NOMO-1 (cell line): ENCODE data around the gene DCAF4.

Experiments
- DNase-seq, 2 experiments: peaks; one replicate each; lab custom pipeline; 2025; ENCODE audit not compliant: unreplicated experiment in 2 of 2; lab: John Stamatoyannopoulos, UW

Gene DCAF4

GRCh38 chr14:72926292-72927028, at the start of gene DCAF4:
TSS of gene DCAF4 (plus strand) at chr14:72926464. CDS start at chr14:72937979, 11,515 bp downstream.
- peak; percentile 98 for DNase-seq

DNA sequence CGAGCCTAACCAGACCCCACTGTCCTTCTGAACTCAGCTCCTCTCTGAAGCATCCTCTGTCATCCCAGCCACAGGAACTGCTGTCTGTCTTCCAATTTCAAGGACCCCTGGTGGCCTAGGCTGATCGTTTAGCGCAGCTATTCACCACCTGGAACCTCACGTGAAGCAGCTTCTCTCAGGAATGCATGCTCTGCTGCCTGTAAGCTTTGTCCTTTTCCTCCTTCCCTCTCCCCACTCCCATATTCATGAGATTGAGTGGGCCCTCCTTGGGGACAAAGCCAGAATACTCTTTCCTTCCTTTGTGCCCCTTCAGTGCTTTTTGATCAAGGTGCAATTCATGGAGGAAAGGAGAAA, 49.6 kb upstream of the DCAF4 start:
- DNase-seq: no peak

- DNase-seq: no peak
Observed at GRCh38 chr14:72878746-72879145, 47.5 kb upstream of the DCAF4 start.

DNA sequence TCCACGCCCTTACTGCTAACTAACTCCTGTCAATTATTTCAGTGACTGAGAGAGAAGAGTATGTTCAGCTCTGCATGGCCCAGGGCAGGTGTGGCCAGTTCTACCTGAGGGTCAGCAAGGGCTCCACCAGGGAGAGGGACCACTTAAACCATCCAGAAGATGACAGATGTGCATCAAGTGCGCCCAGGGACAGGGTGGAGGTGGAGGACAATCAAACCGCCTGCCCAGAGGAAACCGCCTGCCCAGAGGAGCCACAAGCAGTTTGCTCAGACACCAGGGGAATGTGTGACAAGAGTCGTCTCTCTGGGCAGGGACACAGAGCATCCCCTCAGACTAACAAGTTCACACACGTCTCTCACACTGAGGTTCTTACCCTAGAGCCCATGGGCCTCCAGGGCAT, 46.8 kb upstream of the DCAF4 start:
- no peak for DNase-seq

GRCh38 chr14:72880164-72880563, 46.1 kb upstream of the DCAF4 start:
- DNase-seq: no peak

- no peak for DNase-seq
Observed at GRCh38 chr14:72880820-72881219, 45.4 kb upstream of the DCAF4 start.

DNA sequence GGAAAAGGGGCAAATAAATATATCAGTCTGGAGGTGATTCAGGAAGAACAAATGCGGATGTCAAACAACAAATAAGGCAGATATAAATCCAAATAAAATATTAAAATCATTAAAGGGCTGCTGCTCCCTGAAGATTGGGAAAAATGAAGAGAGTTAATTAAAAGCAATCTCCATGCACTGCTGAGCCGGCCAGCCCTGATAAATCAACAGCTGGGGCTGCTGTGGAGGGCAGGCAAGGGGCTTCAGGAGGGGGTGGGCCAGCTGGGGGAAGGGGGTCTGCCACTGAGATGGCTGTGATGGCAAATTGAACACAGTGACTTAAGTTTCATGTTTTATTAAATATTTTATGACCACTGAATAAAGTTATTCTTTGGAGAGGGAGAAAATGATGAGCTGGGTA, 44.7 kb upstream of the DCAF4 start:
- DNase-seq: no peak

GRCh38 chr14:72882047-72882446, 44.2 kb upstream of the DCAF4 start:
- DNase-seq: no peak

GRCh38 chr14:72882463-72882862, 43.8 kb upstream of the DCAF4 start:
- no peak for DNase-seq

DNA sequence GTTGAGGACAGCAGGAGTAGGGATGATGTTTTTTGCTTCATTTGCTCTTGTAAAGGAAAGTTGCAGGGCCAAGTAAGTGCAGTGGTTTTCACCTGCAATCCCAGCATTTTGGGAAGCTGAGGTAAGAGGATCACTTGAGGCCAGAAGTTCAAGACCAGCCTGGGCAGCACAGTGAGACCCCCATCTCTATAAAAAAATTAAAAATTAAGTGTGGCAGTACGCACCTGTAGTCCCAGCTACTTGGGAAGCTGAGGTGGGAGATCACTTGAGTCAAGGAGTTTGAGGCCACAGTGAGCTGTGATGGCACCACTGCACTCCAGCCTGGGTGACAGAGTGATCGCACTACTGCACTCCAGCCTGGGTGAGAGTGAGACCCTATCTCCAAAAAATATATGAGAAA, 43.2 kb upstream of the DCAF4 start:
- DNase-seq: no peak

DNA sequence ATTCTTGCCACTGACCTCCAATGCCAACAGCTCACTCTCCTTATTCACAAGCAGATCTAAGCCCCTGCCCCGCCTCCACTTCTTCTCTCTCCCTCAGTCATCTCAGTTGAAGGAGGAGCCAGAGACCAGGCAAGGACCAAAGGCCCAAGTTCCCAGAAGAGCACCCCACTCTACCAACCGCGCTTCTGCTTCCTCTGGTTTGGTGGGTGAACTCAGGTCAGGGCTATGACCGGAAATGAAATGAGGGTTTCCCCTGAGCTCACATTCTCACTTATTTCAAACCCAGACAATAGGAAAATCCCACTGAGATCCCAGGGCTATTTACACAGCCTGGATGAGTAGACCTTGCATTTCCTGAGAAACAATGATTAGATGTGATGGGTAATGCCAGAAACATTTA, 42.3 kb upstream of the DCAF4 start:
- DNase-seq: no peak

- no peak for DNase-seq
Observed at GRCh38 chr14:72884386-72884785, 41.9 kb upstream of the DCAF4 start.

- no peak for DNase-seq
Observed at GRCh38 chr14:72887514-72887913, 38.8 kb upstream of the DCAF4 start.

- no peak for DNase-seq
Observed at GRCh38 chr14:72888192-72888591, 38.1 kb upstream of the DCAF4 start.

DNA sequence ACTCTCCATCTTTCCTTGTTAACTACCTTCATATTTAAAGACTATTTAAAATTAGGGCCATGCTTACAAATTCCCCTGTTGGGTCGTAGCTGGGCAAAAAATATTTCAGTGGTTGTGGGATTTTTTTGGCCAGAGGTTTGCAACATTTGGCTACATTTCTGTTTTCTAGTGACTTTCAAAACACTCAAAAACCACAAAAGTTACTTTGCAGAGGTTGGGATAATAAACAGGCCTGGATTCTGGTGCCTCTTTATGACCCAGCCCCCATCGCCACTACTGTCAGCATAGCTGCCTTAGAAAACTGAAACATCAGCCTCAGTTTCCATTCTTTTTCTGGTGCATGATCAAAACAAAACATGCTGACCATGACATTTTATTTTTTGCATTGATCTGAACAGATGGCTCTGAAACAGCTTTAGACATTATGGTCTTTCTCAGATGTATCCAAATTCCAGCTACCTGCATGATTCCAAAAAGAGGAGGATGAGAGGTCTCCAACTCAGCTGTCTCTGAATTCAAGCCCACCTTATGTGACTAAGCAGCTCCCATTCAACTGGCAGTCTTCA, 37.5 kb upstream of the DCAF4 start:
- no peak for DNase-seq

GRCh38 chr14:72889366-72889765, 36.9 kb upstream of the DCAF4 start:
- no peak for DNase-seq

DNA sequence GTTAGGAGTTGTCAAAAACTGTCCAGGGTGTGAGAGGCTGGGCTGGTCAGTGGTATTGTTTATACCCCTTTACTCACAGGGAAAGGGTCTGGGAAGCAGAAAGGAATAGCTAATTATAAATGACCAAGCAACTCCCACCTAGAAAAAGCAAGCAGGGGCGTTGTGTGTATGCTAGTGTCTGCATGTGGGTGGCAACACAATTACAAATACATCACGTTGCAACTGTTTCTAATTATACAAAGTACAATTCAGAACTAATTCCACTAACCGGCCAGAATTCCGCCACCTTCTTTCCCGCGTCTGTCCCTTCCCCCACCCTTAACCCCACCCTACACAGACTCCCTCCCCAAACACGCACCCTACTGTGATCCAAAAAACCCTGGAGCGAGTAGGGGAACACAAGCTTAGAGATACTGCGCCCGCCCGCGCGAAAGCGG, 34.6 kb upstream of the DCAF4 start:
- DNase-seq: no peak

GRCh38 chr14:72892103-72892878, 34.0 kb upstream of the DCAF4 start:
- DNase-seq: no peak

- DNase-seq: no peak
Observed at GRCh38 chr14:72892879-72893635, 33.2 kb upstream of the DCAF4 start.

- DNase-seq: peak; percentile 95 to 96
Observed at GRCh38 chr14:72893636-72894322, 32.5 kb upstream of the DCAF4 start, which contains the start of gene DPF3. TSS of gene DPF3 (minus strand) at chr14:72894101. CDS start at chr14:72894088, 13 bp downstream.

- no peak for DNase-seq
Observed at GRCh38 chr14:72894323-72894622, 32.0 kb upstream of the DCAF4 start.
